NCI-H1105 treated with DMSO at 0.1 percent for 48 hours (cell line): Measurements from ENCODE around the gene TTC4.

Source experiments
- DNase-seq: peaks from one replicate; lab custom pipeline; 2025; lab: John Stamatoyannopoulos, UW

Gene TTC4

DNA sequence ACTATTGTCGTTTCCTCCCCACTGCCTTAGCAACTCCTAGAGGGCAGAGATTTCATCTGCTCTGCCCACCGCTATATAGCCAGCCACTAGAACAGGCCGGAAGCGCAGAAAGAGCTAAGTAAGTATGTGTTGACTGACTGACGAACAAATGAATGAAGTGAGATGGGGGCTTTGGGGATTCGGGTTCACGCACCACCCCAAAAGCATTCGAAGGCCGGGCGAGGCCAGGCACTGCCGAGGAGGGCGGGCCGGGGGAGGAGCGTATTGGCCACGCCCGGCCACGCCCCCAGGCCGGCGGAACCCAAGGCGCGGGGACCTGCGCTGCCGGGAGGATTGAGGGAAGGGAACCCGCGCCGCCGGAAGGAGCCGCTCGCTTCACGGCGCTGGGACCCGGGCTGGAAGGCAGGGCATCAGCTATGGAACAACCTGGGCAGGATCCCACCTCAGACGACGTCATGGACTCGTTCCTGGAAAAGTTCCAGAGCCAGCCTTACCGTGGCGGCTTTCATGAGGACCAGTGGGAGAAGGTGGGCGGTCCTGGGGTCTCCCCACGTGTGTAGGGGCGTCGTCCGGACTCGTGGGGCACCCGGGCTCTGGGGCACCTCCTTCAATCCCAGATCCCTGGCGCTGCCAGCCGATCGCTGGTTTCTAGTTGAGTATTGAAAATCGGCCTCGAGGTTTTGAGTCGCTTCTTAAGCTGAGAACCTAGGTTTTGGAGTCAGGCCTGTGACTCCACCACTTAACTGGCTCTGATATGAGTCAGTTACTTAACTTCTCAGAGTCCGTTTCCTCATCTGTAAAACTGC is at the start of gene TTC4:
TSS of gene TTC4 (plus strand) at position 369 of the 806 bp plus-strand sequence. CDS start at position 417, 48 bp downstream.
- DNase-seq: peak; percentile 86

GRCh38 chr1:54666333-54666732 is 49.3 kb upstream of the TTC4 start:
- DNase-seq: no peak

DNA sequence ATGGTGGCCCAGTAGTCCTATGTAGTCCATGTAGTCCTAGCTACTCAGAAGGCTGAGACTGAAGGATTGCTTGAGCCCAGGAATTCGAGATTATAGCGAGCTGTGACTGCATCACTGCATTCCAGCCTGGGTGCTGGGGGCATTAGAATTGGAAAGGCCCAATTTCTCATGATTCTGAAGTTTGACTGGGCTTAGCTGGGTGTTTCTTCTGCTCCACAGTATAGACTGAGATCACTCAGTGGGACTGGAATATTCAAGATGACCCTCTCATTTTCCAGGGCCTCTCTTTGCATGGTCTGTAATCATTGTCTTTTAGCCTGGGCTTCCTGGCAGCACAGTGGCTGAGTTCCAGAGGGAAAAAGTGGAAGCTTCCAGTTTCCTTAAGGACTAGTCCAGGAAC is 47.9 kb upstream of the TTC4 start:
- no peak for DNase-seq

- no peak for DNase-seq
These were observed 47.1 kb upstream of the TTC4 start for GRCh38 chr1:54668567-54668966.

GRCh38 chr1:54671985-54672608 is 43.6 kb upstream of the TTC4 start:
- peak; percentile 39 for DNase-seq

- DNase-seq: no peak
These were observed 36.7 kb upstream of the TTC4 start for GRCh38 chr1:54678776-54679643.

- DNase-seq: no peak
These were observed 36.0 kb upstream of the TTC4 start for GRCh38 chr1:54679706-54680105.

GRCh38 chr1:54680387-54680786 is 35.3 kb upstream of the TTC4 start:
- DNase-seq: no peak

- peak; percentile 25 for DNase-seq
These were observed 34.3 kb upstream of the TTC4 start for GRCh38 chr1:54681358-54681757.

- DNase-seq: no peak
These were observed 32.2 kb upstream of the TTC4 start for GRCh38 chr1:54683453-54683852.

DNA sequence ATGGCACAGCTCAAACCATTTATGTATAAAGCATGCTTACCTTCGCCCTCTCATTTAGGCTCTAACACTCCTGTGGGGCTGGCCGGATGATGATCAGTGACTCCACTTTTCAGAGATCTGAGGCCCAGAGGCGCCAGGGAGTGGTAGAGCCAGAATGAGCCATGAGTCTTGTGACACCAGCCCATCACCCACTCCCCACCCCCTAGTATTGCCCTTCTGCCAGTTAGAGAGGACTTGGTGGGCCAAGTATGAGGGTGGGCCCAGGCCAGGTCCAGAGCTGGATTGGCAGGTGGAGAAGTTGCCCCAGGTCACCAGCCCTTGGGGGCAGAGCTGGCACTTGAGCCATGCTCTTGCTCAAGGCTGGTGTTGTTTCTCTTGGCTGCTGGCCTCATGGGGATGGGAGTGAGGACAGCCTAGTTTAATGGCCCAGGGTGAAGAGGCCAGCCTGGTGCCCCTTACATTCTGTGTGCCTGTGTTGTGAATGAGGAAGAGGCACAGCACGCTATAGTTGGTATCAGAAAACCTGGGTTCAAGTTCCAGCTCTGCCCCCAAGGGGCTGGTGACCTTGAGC is 30.2 kb upstream of the TTC4 start:
- no peak for DNase-seq

DNA sequence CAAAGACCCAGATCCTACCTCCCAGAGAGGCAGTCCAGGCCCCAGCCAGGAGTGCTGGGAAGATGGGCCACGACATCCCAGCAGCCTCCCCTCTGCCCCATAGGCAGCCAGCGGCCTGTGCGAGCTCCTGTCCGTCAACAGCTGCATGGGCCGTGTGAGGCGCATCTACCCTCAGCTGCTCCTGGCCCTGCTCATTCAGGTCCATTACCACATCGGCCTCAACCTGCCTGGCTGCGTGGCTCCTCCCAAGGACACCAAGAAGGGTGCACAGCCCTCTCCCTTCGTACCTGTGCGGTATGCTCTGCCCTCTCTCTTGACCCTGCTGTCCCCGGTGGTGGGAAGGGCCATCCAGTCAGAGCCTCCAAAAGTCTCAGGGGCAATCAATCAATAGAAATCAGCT is 29.5 kb upstream of the TTC4 start:
- DNase-seq: no peak

DNA sequence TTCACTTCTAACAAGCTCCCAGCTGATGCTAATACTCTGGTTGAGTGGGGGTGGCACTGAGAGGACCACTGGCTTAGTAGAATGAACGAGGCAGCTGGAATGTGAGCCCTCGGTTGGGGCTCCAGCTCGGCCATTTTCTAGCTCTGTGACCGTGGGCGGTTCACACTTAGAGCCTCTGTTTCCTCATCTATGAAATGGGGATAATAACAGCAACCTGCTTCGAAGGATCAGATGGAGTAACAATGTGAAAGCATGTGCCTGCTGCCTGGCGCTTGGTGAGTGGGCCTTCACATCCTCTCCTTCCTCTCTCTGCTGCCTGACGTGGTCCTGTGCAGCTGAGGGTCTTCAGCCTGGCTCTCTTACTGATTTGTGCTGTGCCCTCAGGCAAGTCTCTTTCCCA is 20.9 kb upstream of the TTC4 start:
- no peak for DNase-seq

DNA sequence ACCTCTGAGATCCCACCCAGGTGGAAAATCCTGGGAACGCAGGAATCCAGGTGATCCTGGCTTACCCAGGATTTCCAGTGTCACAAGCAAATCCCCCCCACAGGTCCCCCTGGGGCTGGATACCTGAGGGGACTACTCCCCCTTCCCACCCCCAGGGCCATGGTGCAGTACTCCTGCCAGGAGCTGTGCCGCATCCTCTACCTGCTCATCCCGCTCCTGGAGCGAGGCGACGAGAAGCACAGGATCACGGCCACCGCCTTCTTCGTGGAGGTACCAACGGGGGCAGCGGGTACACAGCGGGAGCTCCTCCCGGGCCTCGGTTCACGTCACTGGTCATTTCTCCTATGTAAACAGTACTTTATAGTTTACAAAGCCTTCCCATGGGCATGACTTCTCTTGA is 20.4 kb upstream of the TTC4 start:
- DNase-seq: no peak

GRCh38 chr1:54695764-54696163 is 19.9 kb upstream of the TTC4 start:
- DNase-seq: no peak

- DNase-seq: no peak
These were observed 19.4 kb upstream of the TTC4 start for GRCh38 chr1:54696262-54696661.

- DNase-seq: no peak
These were observed 17.8 kb upstream of the TTC4 start for GRCh38 chr1:54697896-54698295.

- no peak for DNase-seq
These were observed 17.3 kb upstream of the TTC4 start for GRCh38 chr1:54698346-54698745.

DNA sequence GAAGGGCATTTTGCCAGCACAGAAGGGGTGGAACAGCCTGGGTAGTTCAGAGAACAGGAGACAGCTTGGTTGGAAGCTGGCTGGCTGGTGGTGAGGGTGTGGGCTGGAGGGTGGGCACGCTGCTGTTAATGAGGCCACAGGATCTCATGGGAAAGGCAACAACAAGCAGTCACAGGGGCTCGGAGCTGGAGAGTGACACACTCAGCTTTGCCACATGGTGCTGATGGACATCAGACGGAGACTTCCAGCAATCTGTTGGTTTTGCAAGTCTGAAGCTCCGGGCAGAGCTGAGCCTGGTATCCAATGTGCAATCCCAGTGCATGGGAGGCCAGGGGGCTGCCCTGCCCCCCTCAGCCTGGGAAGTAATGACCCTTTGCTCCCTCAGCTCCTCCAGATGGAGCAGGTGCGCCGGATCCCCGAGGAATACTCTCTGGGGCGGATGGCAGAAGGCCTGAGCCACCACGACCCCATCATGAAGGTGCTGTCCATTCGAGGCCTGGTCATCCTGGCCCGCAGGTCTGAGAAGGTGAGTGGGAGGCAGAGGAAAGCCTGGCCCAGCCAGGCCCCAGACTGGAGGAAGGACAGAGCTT is 15.6 kb upstream of the TTC4 start:
- no peak for DNase-seq

DNA sequence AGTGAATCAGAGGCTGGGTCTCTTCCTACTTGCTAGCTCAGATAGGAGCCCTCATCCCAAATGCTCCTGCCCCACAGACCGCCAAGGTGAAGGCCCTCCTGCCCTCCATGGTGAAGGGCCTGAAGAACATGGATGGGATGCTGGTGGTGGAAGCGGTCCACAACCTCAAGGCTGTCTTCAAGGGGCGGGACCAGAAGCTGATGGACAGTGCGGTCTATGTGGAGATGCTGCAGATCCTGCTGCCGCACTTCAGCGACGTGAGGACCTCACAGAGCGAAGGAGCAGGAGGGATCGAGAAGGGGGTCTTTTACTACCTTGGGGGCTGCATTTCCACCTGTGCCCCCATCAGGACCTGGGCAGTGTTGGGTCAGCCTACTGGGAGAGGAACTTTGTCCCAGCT is 14.6 kb upstream of the TTC4 start:
- no peak for DNase-seq

DNA sequence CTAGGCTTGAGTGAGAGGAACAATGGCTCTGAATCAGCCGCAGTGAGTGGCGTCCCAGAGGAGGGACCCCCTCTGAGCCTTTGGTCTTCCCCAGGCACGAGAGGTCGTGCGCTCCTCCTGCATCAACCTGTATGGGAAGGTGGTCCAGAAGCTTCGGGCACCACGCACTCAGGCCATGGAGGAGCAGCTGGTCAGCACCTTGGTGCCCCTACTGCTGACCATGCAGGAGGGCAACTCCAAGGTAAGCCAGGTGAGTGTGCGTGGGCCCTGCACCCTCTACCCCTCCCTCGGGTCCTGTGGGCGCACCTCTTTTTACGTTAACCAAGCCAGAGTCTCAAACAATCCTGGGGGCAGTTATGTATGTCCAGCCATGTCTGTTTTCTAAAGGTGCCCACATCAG is 13.7 kb upstream of the TTC4 start:
- no peak for DNase-seq

GRCh38 chr1:54703471-54703870 is 12.2 kb upstream of the TTC4 start:
- DNase-seq: no peak
